Fibroblast of lung (primary cell): Measurements from ENCODE around the gene NKX3-2.

Experiments used
- CTCF ChIP-seq, 2 donors: IDR thresholded peaks in 1 of 2; conservative IDR thresholded peaks in 1 of 2; 1 replicate in 1 of 2; 2 replicates in 1 of 2; pipeline ENCODE4 v1.5.1; 2011 to 2012; ENCODE audit warnings: low read length in 2 of 2, control low read depth in 1 of 2, inconsistent platforms in 1 of 2, low read depth in 1 of 2, mild to moderate bottlenecking in 1 of 2
- EZH2 ChIP-seq: IDR thresholded peaks from 2 replicates; pipeline ENCODE4 v1.5.1; 2012; ENCODE audit warnings: low read length, control low read depth, mild to moderate bottlenecking; ENCODE audit errors: missing control alignments

- no peak for TF ChIP-seq CTCF (conservative IDR thresholded peaks at IDR 0.05 in 1 of 2, IDR thresholded peaks at IDR 0.05 in 1 of 2; ENCODE audit: low read depth in 1 of 2, low read length in 2 of 2)
- no peak for TF ChIP-seq EZH2
Observed at GRCh38 chr4:13533670-13534343, 10.5 kb downstream of the NKX3-2 start.
